ENCODE measurements around the gene TOGARAM2. TPM values are rescaled to one million over a fixed set of nuclear protein-coding genes. Genes with fewer than 3 reads are reported as not detected.
A peak's percentile ranks its signal among the peaks of the same experiment; 100 is the strongest.

TOGARAM2 gene
- total and polyA plus RNA-seq, 7 experiments from 2014 or later, result 0.58 to 4.9 (median 1.4) TPM; not detected in 1

DNA sequence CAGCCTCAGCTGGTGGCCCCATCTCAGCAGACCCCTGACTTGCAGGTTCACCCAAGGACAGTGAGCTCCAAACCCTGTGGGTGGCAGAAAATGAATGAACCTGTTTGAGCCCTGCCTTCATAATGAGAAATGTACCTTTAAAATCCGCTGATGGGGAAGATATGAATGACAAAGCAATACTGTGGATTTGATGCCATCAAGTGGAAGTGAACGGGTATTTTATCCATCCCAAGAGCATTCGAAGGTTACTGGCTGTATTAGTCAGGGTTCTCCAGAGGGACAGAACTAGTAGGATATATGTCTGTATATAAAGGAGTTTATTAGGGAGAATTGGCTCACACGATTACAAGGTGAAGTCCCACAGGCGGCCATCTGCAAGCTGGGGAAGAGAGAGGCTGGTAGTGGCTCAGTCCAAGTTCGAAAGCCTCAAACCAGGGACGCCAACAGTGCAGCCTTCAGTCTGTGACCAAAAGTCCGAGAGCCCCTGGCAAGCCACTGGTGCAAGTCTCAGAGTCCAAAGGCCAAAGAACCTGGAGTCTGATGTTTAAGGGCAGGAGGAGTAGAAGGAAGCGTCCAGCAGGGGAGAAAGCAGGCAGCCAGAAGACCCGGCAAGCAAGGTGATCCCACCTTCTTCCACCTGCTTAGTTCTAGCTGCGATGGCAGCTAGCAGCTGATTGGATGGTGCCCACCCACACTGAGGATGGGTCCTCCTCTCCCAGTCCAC is 32.1 kb downstream of the TOGARAM2 start:
- Histone ChIP-seq H3K4me1 (ENCODE audit: control insufficient read depth in 2 of 2, insufficient read depth in 2 of 2, low read length in 2 of 2) (peaks cover 84 to 96% of the 10 kb centered on the region in 2 donors), H3K27me3 (ENCODE audit: control insufficient read depth in 2 of 2, insufficient read depth in 2 of 2, low read length in 2 of 2) (no peaks in the 10 kb centered on the region), H3K4me3 (ENCODE audit: low read length) (peak overlapping the region; percentile 27), H3K27ac (ENCODE audit: low read depth, low read length) (peak overlapping the region; percentile 77), H3K36me3 (ENCODE audit: control insufficient read depth in 2 of 3, insufficient read depth in 3 of 3, low read length in 3 of 3) (no peaks in the 10 kb centered on the region), H3K9me3 (ENCODE audit: control insufficient read depth in 2 of 3, low read length in 3 of 3) (no peaks in the 10 kb centered on the region)
- ChIA-PET CTCF (interaction anchor here (1.0 to 1.2 kb wide), 2 partner anchors 57 to 183 kb away, joined by 3 to 4 read pairs; no protein-coding TSS in a partner anchor), POLR2A (interaction anchor here (0.9 to 7.8 kb wide), 4 partner anchors 12 to 143 kb away, joined by 4 to 80 read pairs (median 22); partner anchors contain the start of genes CLIP4, TRMT61B and WDR43)
- Mint-ChIP-seq H3K4me3 (peak overlapping the region; percentile 50 to 94 (median 83)), H3K9me3 (no peaks in the 10 kb centered on the region), H3K27ac (peak overlapping the region; percentile 94 to 100 (median 99)), H3K36me3 (peaks cover 0 to 8% (median 0%) of the 10 kb centered on the region in 5 donors), H3K4me1 (peaks cover 74 to 87% (median 83%) of the 10 kb centered on the region in 7 donors), H3K27me3 (no peaks in the 10 kb centered on the region)
- ATAC-seq (no peak), DNase-seq (no peak)
- intact Hi-C loops (cut with micrococcal nuclease), result loop anchor here (5.0 to 10.0 kb wide), 4 partner anchors 118 to 302 kb away; partner anchors contain the start of gene WDR43 (in 1 of the 2)

- Histone ChIP-seq H3K27ac (ENCODE audit: low read depth, low read length) (peak overlapping the region; percentile 77), H3K4me1 (ENCODE audit: control insufficient read depth in 2 of 2, insufficient read depth in 2 of 2, low read length in 2 of 2) (peaks cover 78 to 89% of the 10 kb centered on the region in 2 donors), H3K4me3 (ENCODE audit: low read length) (peak overlapping the region; percentile 27), H3K36me3 (ENCODE audit: control insufficient read depth in 2 of 3, insufficient read depth in 3 of 3, low read length in 3 of 3) (no peaks in the 10 kb centered on the region), H3K27me3 (ENCODE audit: control insufficient read depth in 2 of 2, insufficient read depth in 2 of 2, low read length in 2 of 2) (no peaks in the 10 kb centered on the region), H3K9me3 (ENCODE audit: control insufficient read depth in 2 of 3, low read length in 3 of 3) (no peaks in the 10 kb centered on the region)
- H3K36me3 Mint-ChIP-seq, result peaks cover 0 to 8% (median 0%) of the 10 kb centered on the region in 5 donors
- CTCF ChIA-PET, result interaction anchor here (1.0 to 2.5 kb wide), 2 partner anchors 55 to 58 kb away, joined by 4 to 12 read pairs; no protein-coding TSS in a partner anchor
- ATAC-seq (no peak), DNase-seq (peak in 1 of 9 donors; percentile 46)
- H3K4me3 Mint-ChIP-seq, result peak overlapping the region; percentile 74 to 94 (median 84)
- H3K9me3 Mint-ChIP-seq, result no peaks in the 10 kb centered on the region
- POLR2A ChIA-PET, result interaction anchor here (1.1 to 7.8 kb wide), 4 partner anchors 13 to 102 kb away, joined by 3 to 80 read pairs (median 9); partner anchors contain the start of gene CLIP4
- intact Hi-C loops (cut with micrococcal nuclease), result loop anchor here (1.0 to 10.0 kb wide), 9 partner anchors 14 to 1132 kb away; partner anchors contain the start of genes TRMT61B (in 1 of the 2), WDR43 (in 1 of the 2) and YPEL5 (in 1 of the 2)
- peak overlapping the region; percentile 94 to 100 (median 99) for H3K27ac Mint-ChIP-seq
- H3K4me1 Mint-ChIP-seq, result peaks cover 68 to 79% (median 75%) of the 10 kb centered on the region in 7 donors
- H3K27me3 Mint-ChIP-seq, result no peaks in the 10 kb centered on the region
Observed at GRCh38 chr2:29014331-29014730, 33.2 kb downstream of the TOGARAM2 start.

GRCh38 chr2:29014811-29015421 is 33.8 kb downstream of the TOGARAM2 start:
- peak in 8 of 9 donors; percentile 33 to 75 (median 70) for DNase-seq
- H3K36me3 Mint-ChIP-seq, result peaks cover 0 to 8% (median 4%) of the 10 kb centered on the region in 5 donors
- peaks cover 62 to 73% (median 72%) of the 10 kb centered on the region in 7 donors for H3K4me1 Mint-ChIP-seq
- ATAC-seq, result peak; percentile 75
- H3K27me3 Mint-ChIP-seq, result no peaks in the 10 kb centered on the region
- Histone ChIP-seq H3K9me3 (ENCODE audit: control insufficient read depth in 2 of 3, low read length in 3 of 3) (no peaks in the 10 kb centered on the region), H3K4me1 (ENCODE audit: control insufficient read depth in 2 of 2, insufficient read depth in 2 of 2, low read length in 2 of 2) (peaks cover 72 to 83% of the 10 kb centered on the region in 2 donors), H3K27me3 (ENCODE audit: control insufficient read depth in 2 of 2, insufficient read depth in 2 of 2, low read length in 2 of 2) (no peaks in the 10 kb centered on the region), H3K27ac (ENCODE audit: low read depth, low read length) (peak overlapping the region; percentile 77), H3K36me3 (ENCODE audit: control insufficient read depth in 2 of 3, insufficient read depth in 3 of 3, low read length in 3 of 3) (no peaks in the 10 kb centered on the region), H3K4me3 (ENCODE audit: low read length) (peak overlapping the region; percentile 27)
- POLR2A ChIA-PET, result interaction anchor here (0.6 to 7.8 kb wide), 11 partner anchors 12 to 415 kb away, joined by 3 to 80 read pairs (median 4); partner anchors contain the start of genes CLIP4, PPP1CB and TRMT61B
- H3K4me3 Mint-ChIP-seq, result peak overlapping the region; percentile 74 to 94 (median 84)
- peaks cover 0 to 4% (median 0%) of the 10 kb centered on the region in 11 donors for H3K9me3 Mint-ChIP-seq
- CTCF ChIA-PET, result interaction anchor here (0.6 to 2.5 kb wide), 5 partner anchors 18 to 102 kb away, joined by 3 to 12 read pairs (median 4); no protein-coding TSS in a partner anchor
- intact Hi-C loops (cut with micrococcal nuclease), result loop anchor here (1.0 to 10.0 kb wide), 13 partner anchors 15 to 1132 kb away; partner anchors contain the start of genes TRMT61B (in 2 of the 2), WDR43 (in 1 of the 2) and YPEL5 (in 1 of the 2)
- H3K27ac Mint-ChIP-seq, result peak overlapping the region; percentile 94 to 100 (median 99)

DNA sequence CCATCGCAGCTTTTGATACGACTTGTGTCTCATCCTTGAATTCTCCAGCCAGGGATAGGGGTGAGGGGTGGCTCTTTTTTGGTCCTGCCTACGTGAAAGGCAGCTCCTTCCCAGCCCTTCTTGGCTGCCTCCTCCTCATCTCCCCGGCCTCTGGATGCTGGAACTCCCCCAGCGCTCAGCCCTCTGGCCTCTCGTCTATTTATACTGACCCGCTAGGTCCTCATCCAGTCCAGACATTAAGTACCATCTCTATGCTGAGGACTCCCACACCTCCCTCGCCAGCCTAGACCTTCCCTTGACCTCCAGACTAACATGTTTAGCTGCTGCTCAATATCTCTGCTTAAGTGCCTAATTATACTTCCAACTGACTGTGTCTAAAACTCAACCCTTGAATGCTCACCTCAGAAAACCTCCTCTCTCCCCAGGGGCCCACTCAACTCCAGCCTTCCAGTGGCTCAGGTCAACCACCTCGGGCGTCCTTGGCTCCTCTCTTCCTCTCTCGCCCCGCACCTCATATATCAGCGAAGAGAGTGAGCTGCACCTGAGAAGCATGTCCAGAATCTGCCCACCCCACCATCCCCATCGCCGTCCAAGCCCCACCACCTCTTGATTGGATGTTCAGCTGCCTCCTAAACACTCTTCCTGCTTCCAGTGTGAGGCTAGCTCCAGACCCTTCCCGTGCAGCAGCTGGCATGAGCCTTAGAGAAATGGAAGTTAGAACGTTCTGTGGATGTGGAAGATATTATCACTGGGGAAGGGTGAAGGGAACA is 34.8 kb downstream of the TOGARAM2 start:
- no peaks in the 10 kb centered on the region for H3K9me3 ChIP-seq (ENCODE audit: control insufficient read depth in 2 of 3, low read length in 3 of 3)
- H3K4me1 ChIP-seq (ENCODE audit: control insufficient read depth in 2 of 2, insufficient read depth in 2 of 2, low read length in 2 of 2), result peaks cover 63 to 74% of the 10 kb centered on the region in 2 donors
- peak overlapping the region; percentile 53 to 94 (median 84) for H3K4me3 Mint-ChIP-seq
- no peak for ATAC-seq
- peak in 1 of 9 donors; percentile 12 for DNase-seq
- H3K36me3 ChIP-seq (ENCODE audit: control insufficient read depth in 2 of 3, insufficient read depth in 3 of 3, low read length in 3 of 3), result no peaks in the 10 kb centered on the region
- no peaks in the 10 kb centered on the region for H3K27me3 ChIP-seq (ENCODE audit: control insufficient read depth in 2 of 2, insufficient read depth in 2 of 2, low read length in 2 of 2)
- peaks cover 0 to 4% (median 0%) of the 10 kb centered on the region in 11 donors for H3K9me3 Mint-ChIP-seq
- H3K27ac Mint-ChIP-seq, result peak overlapping the region; percentile 94 to 100 (median 99)
- peak overlapping the region; percentile 27 for H3K4me3 ChIP-seq (ENCODE audit: low read length)
- intact Hi-C loops (cut with micrococcal nuclease), result loop anchor here (1.0 to 10.0 kb wide), 11 partner anchors 16 to 1131 kb away; partner anchors contain the start of genes TRMT61B (in 1 of the 2), WDR43 (in 1 of the 2) and YPEL5 (in 1 of the 2)
- H3K4me1 Mint-ChIP-seq, result peaks cover 59 to 71% (median 63%) of the 10 kb centered on the region in 7 donors
- H3K27ac ChIP-seq (ENCODE audit: low read depth, low read length), result peak overlapping the region; percentile 77
- H3K27me3 Mint-ChIP-seq, result no peaks in the 10 kb centered on the region
- H3K36me3 Mint-ChIP-seq, result peaks cover 0 to 9% (median 5%) of the 10 kb centered on the region in 5 donors
- CTCF ChIA-PET, result interaction anchor here (0.6 to 2.5 kb wide), 6 partner anchors 19 to 101 kb away, joined by 3 to 12 read pairs (median 4); no protein-coding TSS in a partner anchor
- POLR2A ChIA-PET, result interaction anchor here (0.6 to 7.8 kb wide), 11 partner anchors 11 to 1626 kb away, joined by 3 to 80 read pairs (median 4); partner anchors contain the start of genes CLIP4, PPP1CB and TRMT61B

DNA sequence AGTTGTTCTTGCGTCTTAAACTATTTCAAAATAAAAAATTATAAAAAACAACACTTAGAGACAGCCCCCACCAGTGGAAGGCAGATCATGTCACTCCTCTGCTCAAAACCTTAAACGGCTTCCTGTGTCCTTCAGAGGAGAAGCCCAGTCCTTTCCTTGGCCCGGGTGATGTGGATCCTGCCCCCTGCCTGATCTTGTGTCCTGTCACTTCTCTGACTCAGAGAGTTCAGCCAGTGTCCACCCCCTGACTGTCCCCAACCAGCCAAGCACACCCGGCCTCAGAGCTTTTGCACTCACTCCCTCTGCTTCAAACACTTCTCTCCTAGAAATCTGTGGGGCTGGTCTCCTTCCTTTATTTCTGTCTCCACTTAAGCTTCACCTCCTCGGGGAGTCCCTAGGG is 35.4 kb downstream of the TOGARAM2 start:
- H3K4me1 ChIP-seq (ENCODE audit: control insufficient read depth in 2 of 2, insufficient read depth in 2 of 2, low read length in 2 of 2), result peaks cover 56 to 68% of the 10 kb centered on the region in 2 donors
- Mint-ChIP-seq H3K36me3 (peaks cover 0 to 9% (median 5%) of the 10 kb centered on the region in 5 donors), H3K4me3 (peak overlapping the region; percentile 15 to 92 (median 78)), H3K27ac (peak overlapping the region; percentile 94 to 100 (median 99)), H3K27me3 (no peaks in the 10 kb centered on the region), H3K4me1 (peaks cover 53 to 66% (median 57%) of the 10 kb centered on the region in 7 donors), H3K9me3 (peaks cover 0 to 4% (median 0%) of the 10 kb centered on the region in 11 donors)
- H3K9me3 ChIP-seq (ENCODE audit: control insufficient read depth in 2 of 3, low read length in 3 of 3), result no peaks in the 10 kb centered on the region
- DNase-seq, result peak in 2 of 9 donors; percentile 13 to 22
- H3K27me3 ChIP-seq (ENCODE audit: control insufficient read depth in 2 of 2, insufficient read depth in 2 of 2, low read length in 2 of 2), result no peaks in the 10 kb centered on the region
- ChIA-PET CTCF (interaction anchor here (0.8 kb wide), 1 partner anchor 99 kb away, joined by 3 read pairs; no protein-coding TSS in a partner anchor), POLR2A (interaction anchor here (0.6 to 7.8 kb wide), 7 partner anchors 10 to 1626 kb away, joined by 3 to 80 read pairs (median 4); partner anchors contain the start of genes CLIP4 and PPP1CB)
- peak overlapping the region; percentile 77 for H3K27ac ChIP-seq (ENCODE audit: low read depth, low read length)
- H3K36me3 ChIP-seq (ENCODE audit: control insufficient read depth in 2 of 3, insufficient read depth in 3 of 3, low read length in 3 of 3), result no peaks in the 10 kb centered on the region
- intact Hi-C loops (cut with micrococcal nuclease), result loop anchor here in 1 of 2 donors (10.0 kb wide), 2 partner anchors 122 to 298 kb away; partner anchors contain the start of gene WDR43
- no peak overlapping the region for H3K4me3 ChIP-seq (ENCODE audit: low read length)
- ATAC-seq, result no peak
